22Rv1 (cell line): ENCODE data around the gene THADA.

Source experiments
- CTCF ChIP-seq: fragments of 450-650 bp; IDR thresholded peaks from 2 replicates; pipeline ENCODE4 v1.5.1; 2017; ENCODE audit warnings: mild to moderate bottlenecking
- ZFX ChIP-seq: fragments of 450-650 bp; IDR thresholded peaks from 2 replicates; pipeline ENCODE4 v1.6.1; 2017; ENCODE audit warnings: antibody characterized with exemption, borderline replicate concordance

- TF ChIP-seq CTCF (no peak), ZFX (no peak)
Observed at GRCh38 chr2:43539436-43539835, 56.4 kb downstream of the THADA start.
